ENCODE measurements around the gene ZNF594. TPM values are rescaled to one million over a fixed set of nuclear protein-coding genes. Genes with fewer than 3 reads are reported as not detected.
"Not testable (repeated sequence)": the region's sequence is repeated elsewhere in the genome, so short reads cannot be mapped to it uniquely, and the experiment has no call there.

Gene ZNF594
- total RNA-seq, 1 donor = 8.7 TPM

GRCh38 chr17:5131146-5131715, 60.4 kb downstream of the ZNF594 start:
- H3K4me2 ChIP-seq (ENCODE audit: insufficient read depth, low read length) = no peak overlapping the region
- no peaks in the 10 kb centered on the region for H3K36me3 ChIP-seq (ENCODE audit: insufficient read depth, low read length)
- no peak overlapping the region for H2AFZ ChIP-seq (ENCODE audit: low read length)
- peak; percentile 65 for DNase-seq (ENCODE audit: insufficient read length, low spot score, missing footprints)
- no peak overlapping the region for H3K4me3 ChIP-seq (ENCODE audit: insufficient read depth, low read length)
- H3K4me1 ChIP-seq (ENCODE audit: insufficient read depth, low read length) = no peaks in the 10 kb centered on the region
- no peaks in the 10 kb centered on the region for H3K9me3 ChIP-seq (ENCODE audit: low read depth, low read length)
- peaks cover 4% of the 10 kb centered on the region for H3K27me3 ChIP-seq (ENCODE audit: insufficient read depth, low read length)
- no peaks in the 10 kb centered on the region for H3K79me2 ChIP-seq (ENCODE audit: insufficient read depth, low read length)
- H3K27ac ChIP-seq (ENCODE audit: low read depth, low read length) = no peak overlapping the region
- no peaks in the 10 kb centered on the region for H4K20me1 ChIP-seq (ENCODE audit: insufficient read depth, low read length)
- no peak for TF ChIP-seq CTCF (IDR thresholded peaks at IDR 0.05; ENCODE audit: extremely low read depth, low read depth, low read length)

- H4K20me1 ChIP-seq (ENCODE audit: insufficient read depth, low read length); H3K4me3 ChIP-seq (ENCODE audit: insufficient read depth, low read length); H3K36me3 ChIP-seq (ENCODE audit: insufficient read depth, low read length); H3K4me2 ChIP-seq (ENCODE audit: insufficient read depth, low read length); DNase-seq (ENCODE audit: insufficient read length, low spot score, missing footprints); H3K4me1 ChIP-seq (ENCODE audit: insufficient read depth, low read length); H3K9me3 ChIP-seq (ENCODE audit: low read depth, low read length); H3K79me2 ChIP-seq (ENCODE audit: insufficient read depth, low read length); H3K27me3 ChIP-seq (ENCODE audit: insufficient read depth, low read length); H3K27ac ChIP-seq (ENCODE audit: low read depth, low read length); H2AFZ ChIP-seq (ENCODE audit: low read length): not testable (repeated sequence)
Observed at GRCh38 chr17:5130687-5131086, 61.0 kb downstream of the ZNF594 start.

- not testable (repeated sequence) for H3K4me3 ChIP-seq (ENCODE audit: insufficient read depth, low read length); H2AFZ ChIP-seq (ENCODE audit: low read length); H3K4me1 ChIP-seq (ENCODE audit: insufficient read depth, low read length); H3K9me3 ChIP-seq (ENCODE audit: low read depth, low read length); H3K27ac ChIP-seq (ENCODE audit: low read depth, low read length); H3K4me2 ChIP-seq (ENCODE audit: insufficient read depth, low read length); H3K36me3 ChIP-seq (ENCODE audit: insufficient read depth, low read length); H4K20me1 ChIP-seq (ENCODE audit: insufficient read depth, low read length); H3K79me2 ChIP-seq (ENCODE audit: insufficient read depth, low read length); H3K27me3 ChIP-seq (ENCODE audit: insufficient read depth, low read length)
- DNase-seq (ENCODE audit: insufficient read length, low spot score, missing footprints) = peak; percentile 68
Observed at GRCh38 chr17:5130261-5130660, 61.4 kb downstream of the ZNF594 start.

GRCh38 chr17:5129770-5130169, 61.9 kb downstream of the ZNF594 start:
- not testable (repeated sequence) for H3K79me2 ChIP-seq (ENCODE audit: insufficient read depth, low read length); H3K4me3 ChIP-seq (ENCODE audit: insufficient read depth, low read length); H3K27me3 ChIP-seq (ENCODE audit: insufficient read depth, low read length); H3K9me3 ChIP-seq (ENCODE audit: low read depth, low read length); H3K36me3 ChIP-seq (ENCODE audit: insufficient read depth, low read length); H3K27ac ChIP-seq (ENCODE audit: low read depth, low read length); H4K20me1 ChIP-seq (ENCODE audit: insufficient read depth, low read length); H3K4me2 ChIP-seq (ENCODE audit: insufficient read depth, low read length); H2AFZ ChIP-seq (ENCODE audit: low read length); H3K4me1 ChIP-seq (ENCODE audit: insufficient read depth, low read length)
- DNase-seq (ENCODE audit: insufficient read length, low spot score, missing footprints) = peak; percentile 17

Other genes starting within 250 kb of the ZNF594 start
- gene PFN1, start 243.3 kb downstream of the ZNF594 start, total RNA-seq = 347 and 425 TPM in 2 replicates
- gene ENO3, start 240.7 kb downstream of the ZNF594 start, total RNA-seq = 2.9 TPM in 2 replicates
- gene SPAG7, start 224.1 kb downstream of the ZNF594 start, total RNA-seq = 34.0 and 39.8 TPM in 2 replicates
- 14.7 and 19.2 TPM in 2 replicates for gene CAMTA2, start 204.2 kb downstream of the ZNF594 start, total RNA-seq
- gene INCA1, start 194.3 kb downstream of the ZNF594 start, total RNA-seq = 0.29 and 0.36 TPM in 2 replicates
- 54.6 and 54.8 TPM in 2 replicates for gene KIF1C, start 193.9 kb downstream of the ZNF594 start, total RNA-seq
- not detected in 2 replicates for gene SLC52A1, start 156.4 kb downstream of the ZNF594 start, total RNA-seq
- gene ZFP3, start 113.4 kb downstream of the ZNF594 start, total RNA-seq = 3.5 and 3.6 TPM in 2 replicates
- 8.0 and 8.3 TPM in 2 replicates for gene ZNF232, start 80.0 kb downstream of the ZNF594 start, total RNA-seq
- not detected in 2 replicates for gene USP6, start 75.8 kb downstream of the ZNF594 start, total RNA-seq
- not detected in 2 replicates for gene SCIMP, start 43.0 kb upstream of the ZNF594 start, total RNA-seq
- 56.0 and 59.4 TPM in 2 replicates for gene RABEP1, start 90.4 kb upstream of the ZNF594 start, total RNA-seq
- gene NUP88, start 227.8 kb upstream of the ZNF594 start, total RNA-seq = 62.2 and 66.6 TPM in 2 replicates
- 40.2 and 51.6 TPM in 2 replicates for gene RPAIN, start 228.3 kb upstream of the ZNF594 start, total RNA-seq
- gene C1QBP, start 247.3 kb upstream of the ZNF594 start, total RNA-seq = 124 and 137 TPM in 2 replicates

Measured in osteoblast (primary cell).